OCI-LY7 (cell line): Measurements from ENCODE around the gene LAMA4.

Experiments used
- CTCF ChIP-seq: fragments of 200-600 bp; sonication (generic); conservative IDR thresholded peaks from 2 replicates; pipeline ENCODE4 v1.5.1; 2014; ENCODE audit warnings: mild to moderate bottlenecking, antibody characterized with exemption, low read length, moderate library complexity, mixed read lengths
- EZH2phosphoT487 ChIP-seq: fragments of 200-600 bp; sonication (generic); IDR thresholded peaks from 2 replicates; pipeline ENCODE4 v1.6.1; 2018; ENCODE audit warnings: low read depth, borderline replicate concordance, mild to moderate bottlenecking, mixed run types, antibody characterized with exemption, low read length, moderate library complexity, mixed read lengths

GRCh38 chr6:112237595-112237994 is 16.8 kb downstream of the LAMA4 start:
- no peak for TF ChIP-seq CTCF
- no peak for TF ChIP-seq EZH2phosphoT487
